Subcutaneous adipose tissue (tissue), 4 donors: ENCODE measurements around the gene PLSCR5. TPM values are rescaled to one million over a fixed set of nuclear protein-coding genes. Genes with fewer than 3 reads are reported as not detected.

Experiments
- CTCF ChIP-seq: fragments of 450-650 bp; IDR thresholded peaks from one replicate; pipeline ENCODE4 v1.5.1; 2016; ENCODE audit warnings: low read depth, mild to moderate bottlenecking, control low read depth, antibody characterized with exemption, moderate library complexity
- total RNA-seq, 4 donors: library from RNA; depleted of rRNA; stranded (reverse); fragments of >200 nt; gene quantifications; one replicate each; pipeline ENCODE4 v1.1.0, GENCODE V29; 2016

The PLSCR5 gene
- total RNA-seq, 4 donors from 2014 or later = not detected

GRCh38 chr3:146544929-146545528 is 60.1 kb downstream of the PLSCR5 start:
- TF ChIP-seq CTCF = no peak

GRCh38 chr3:146544002-146544928 is 60.9 kb downstream of the PLSCR5 start, which contains the start of gene PLSCR1:
Gene PLSCR1, minus strand, starts transcription at chr3:146544607. Its CDS starts 8,055 bp downstream, at chr3:146536552.
- TF ChIP-seq CTCF = no peak

- TF ChIP-seq CTCF = no peak
Observed at GRCh38 chr3:146543461-146544001, 61.6 kb downstream of the PLSCR5 start.

- TF ChIP-seq CTCF = no peak
Observed at GRCh38 chr3:146542978-146543377, 62.2 kb downstream of the PLSCR5 start.

GRCh38 chr3:146542179-146542578 is 63.0 kb downstream of the PLSCR5 start:
- no peak for TF ChIP-seq CTCF

- no peak for TF ChIP-seq CTCF
Observed at GRCh38 chr3:146540978-146541377, 64.2 kb downstream of the PLSCR5 start.

DNA sequence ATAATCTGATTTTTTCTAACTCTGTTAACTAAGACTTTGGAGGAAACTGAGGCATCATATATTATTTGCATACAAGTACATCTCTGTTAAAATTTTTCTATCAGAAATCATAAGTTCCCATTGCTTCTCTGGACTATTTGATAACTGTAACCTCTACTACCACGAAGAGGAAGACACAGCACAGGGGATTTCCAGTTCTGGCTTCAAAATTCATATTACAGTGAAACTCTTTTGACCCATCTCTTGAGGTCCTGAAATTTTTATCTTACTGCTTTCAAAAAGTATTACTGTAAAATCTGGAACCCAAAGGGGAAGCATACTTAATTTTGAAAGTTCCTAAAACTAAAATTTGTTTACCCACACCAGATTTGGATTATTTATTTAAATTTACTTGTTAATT is 64.9 kb downstream of the PLSCR5 start:
- no peak for TF ChIP-seq CTCF
